ENCODE results near the gene SP3.

GRCh38 chr2:174001107-174001506, 35.9 kb upstream of the SP3 start:
- no peak for TF ChIP-seq CTCF (optimal IDR thresholded peaks at IDR 0.05 in 1 of 3, IDR thresholded peaks at IDR 0.05 in 1 of 3, conservative IDR thresholded peaks at IDR 0.05 in 1 of 3; ENCODE audit: extremely low read depth in 1 of 3, insufficient read depth in 2 of 3, low read length in 3 of 3)
- TF ChIP-seq EZH2 (IDR thresholded peaks at IDR 0.05; ENCODE audit: low read length), result no peak

Data from keratinocyte (primary cell).